Measurements from ENCODE around the gene CDHR2.

CDHR2 gene

GRCh38 chr5:176625512-176625911 is 76.4 kb downstream of the CDHR2 start:
- no peak for DNase-seq

DNA sequence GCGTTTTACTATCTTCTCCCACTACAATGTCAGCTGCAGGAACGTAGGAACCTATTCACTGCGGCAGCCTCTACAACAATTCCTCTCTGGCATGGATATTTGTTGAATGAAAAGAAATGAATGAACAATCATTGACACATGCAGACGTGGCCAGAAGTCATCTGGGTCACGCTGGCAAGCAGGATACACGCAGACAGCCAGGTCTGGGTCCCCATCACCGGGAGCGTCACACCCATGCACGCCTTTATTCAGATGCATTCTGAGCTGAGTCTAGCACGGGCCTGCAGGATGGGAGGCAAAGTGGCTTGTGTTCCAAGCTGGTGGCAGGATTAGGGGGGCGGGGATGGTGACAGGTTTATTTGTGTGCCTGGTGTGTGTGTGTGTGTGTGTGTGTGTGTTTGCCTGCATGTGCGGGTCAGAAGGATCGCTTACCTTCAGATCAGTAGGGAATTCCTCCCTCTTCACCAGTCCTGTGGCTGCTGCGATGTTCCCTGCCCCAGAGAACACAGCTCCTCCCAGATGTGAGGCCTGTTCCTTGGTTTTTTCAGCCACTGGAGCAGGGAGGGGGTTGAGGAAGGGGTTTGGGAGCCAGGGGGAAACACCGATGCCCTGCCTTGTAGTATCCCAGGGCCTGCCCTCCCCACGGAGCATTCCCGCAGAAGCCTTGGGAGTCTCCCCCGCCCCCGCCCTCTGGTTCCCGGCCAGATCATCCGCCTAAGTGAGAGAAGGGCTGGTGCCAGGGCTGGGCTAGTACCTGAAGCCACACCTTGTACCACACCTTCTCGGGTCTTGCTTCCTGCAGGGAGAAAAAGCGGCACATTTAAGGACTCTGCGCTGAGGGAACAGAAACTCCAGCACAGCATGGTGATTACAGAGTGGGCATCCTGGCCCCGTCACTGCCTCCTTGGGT is 77.1 kb downstream of the CDHR2 start:
- no peak for DNase-seq

- DNase-seq, result no peak
Observed at GRCh38 chr5:176626876-176627236, 77.7 kb downstream of the CDHR2 start.

GRCh38 chr5:176627582-176627981 is 78.4 kb downstream of the CDHR2 start:
- no peak for DNase-seq

DNA sequence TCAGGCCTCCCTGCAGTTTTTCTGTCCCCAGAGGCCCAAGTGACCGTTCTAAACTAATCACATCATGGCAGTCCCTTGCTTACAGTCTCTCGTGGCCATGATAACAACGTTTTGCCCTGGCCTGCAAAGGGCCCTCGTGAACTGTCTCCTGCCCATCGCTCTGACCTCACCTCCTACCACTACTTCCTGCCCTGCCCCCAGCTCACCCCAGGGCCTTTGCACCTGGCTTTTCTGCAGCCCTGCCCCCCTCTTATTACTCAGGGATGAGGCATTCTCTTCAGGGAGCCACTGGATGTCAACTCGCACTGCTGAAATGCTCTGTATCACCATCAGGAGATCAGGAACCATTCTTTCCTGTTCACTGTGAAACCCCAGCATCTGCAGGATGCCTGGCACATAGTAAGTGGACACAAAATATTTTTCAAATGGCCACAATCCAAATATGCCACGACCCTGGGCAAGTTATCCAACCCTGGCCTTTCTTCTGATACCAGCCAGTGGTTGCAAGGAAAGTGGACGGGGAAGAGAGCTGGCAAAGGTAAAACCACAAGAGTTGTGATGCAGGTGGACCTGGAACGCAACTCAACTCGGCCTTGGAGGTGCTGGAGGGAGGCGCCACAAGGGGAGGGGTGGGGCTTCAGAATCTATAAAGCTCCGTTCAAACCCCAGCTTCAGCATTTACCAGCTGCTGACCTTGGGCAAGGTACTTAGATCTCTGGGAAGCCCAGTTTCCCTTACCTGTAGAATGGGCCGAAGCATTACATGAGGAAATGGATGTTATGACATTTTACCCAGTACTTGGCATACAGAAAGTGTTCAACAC is 79.5 kb downstream of the CDHR2 start:
- DNase-seq, result no peak

GRCh38 chr5:176629317-176629852 is 80.2 kb downstream of the CDHR2 start:
- DNase-seq, result no peak

- DNase-seq, result no peak
Observed at GRCh38 chr5:176629853-176630680, 80.9 kb downstream of the CDHR2 start, which contains the start of the genes EIF4E1B and SNCB. EIF4E1B (plus strand) TSS chr5:176630675; CDS start chr5:176642788, 12,113 bp downstream. SNCB (minus strand) TSS chr5:176630534; CDS start chr5:176629654, 880 bp downstream.

GRCh38 chr5:176630681-176631222 is 81.6 kb downstream of the CDHR2 start:
- no peak for DNase-seq

- DNase-seq, result no peak
Observed at GRCh38 chr5:176631383-176632200, 82.5 kb downstream of the CDHR2 start.

DNA sequence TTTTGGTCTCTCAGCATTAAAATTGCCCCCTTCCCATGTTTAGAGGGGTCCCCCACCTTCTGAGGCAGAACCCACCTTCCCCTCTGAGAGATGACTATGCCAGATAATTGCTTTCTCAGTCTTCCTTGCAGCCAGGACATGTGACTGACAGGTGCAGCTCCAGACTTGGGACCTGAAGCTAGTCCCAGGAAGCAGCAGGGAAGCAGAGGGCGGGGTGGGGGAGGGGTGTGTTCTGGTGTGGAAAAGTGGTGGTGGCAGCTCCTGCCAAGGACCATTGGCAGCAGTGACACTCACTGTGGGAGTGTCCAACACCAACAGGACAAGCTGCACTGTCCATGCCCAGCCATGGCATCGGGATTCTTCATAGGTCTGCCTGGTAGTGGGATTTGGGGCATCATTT is 83.6 kb downstream of the CDHR2 start:
- DNase-seq, result no peak

- DNase-seq, result no peak
Observed at GRCh38 chr5:176633598-176633997, 84.5 kb downstream of the CDHR2 start.

- no peak for DNase-seq
Observed at GRCh38 chr5:176636426-176636825, 87.3 kb downstream of the CDHR2 start.

- no peak for DNase-seq
Observed at GRCh38 chr5:176637556-176637955, 88.4 kb downstream of the CDHR2 start.

DNA sequence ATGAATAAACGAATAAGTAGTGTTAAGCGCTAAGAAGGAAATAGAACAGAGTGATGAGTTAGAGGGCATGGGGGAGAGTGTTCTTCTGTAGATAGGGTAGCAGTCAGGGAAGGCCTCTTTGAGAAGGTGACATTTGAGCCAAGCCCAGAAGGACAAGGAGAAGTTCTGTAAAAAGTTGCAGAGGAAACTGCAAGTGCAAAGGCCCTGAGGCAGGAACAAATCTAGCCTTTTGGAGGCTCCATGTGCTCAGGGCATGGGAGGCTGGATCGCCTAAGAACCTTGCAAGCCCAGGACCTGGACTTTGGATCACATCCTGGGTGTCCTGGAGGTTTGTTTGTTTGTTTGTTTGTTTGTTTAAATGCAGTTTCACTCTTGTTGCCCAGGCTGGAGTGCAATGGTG is 89.3 kb downstream of the CDHR2 start:
- DNase-seq, result no peak

- DNase-seq, result no peak
Observed at GRCh38 chr5:176639208-176639607, 90.1 kb downstream of the CDHR2 start.

DNA sequence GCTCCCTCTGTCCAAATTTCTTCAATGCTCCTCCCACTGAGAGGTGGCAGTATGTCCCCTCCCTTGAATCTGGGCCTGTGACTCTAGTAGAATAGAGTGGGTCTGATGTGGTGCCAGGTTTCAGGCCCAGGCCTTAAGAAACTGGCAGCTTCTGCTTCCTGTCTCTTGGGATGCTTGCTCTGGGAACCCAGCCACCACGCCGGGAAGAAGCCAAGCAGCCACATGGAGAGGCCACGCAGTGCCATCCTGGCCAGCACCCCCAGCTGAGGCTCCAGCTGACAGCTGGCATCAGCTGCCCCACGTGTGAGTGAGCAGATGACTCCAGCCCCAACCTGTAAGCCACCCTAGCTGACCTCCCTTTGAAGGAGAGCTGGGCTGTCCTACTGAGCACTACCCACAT is 90.8 kb downstream of the CDHR2 start:
- DNase-seq, result no peak

- DNase-seq, result no peak
Observed at GRCh38 chr5:176640616-176641015, 91.5 kb downstream of the CDHR2 start.

DNA sequence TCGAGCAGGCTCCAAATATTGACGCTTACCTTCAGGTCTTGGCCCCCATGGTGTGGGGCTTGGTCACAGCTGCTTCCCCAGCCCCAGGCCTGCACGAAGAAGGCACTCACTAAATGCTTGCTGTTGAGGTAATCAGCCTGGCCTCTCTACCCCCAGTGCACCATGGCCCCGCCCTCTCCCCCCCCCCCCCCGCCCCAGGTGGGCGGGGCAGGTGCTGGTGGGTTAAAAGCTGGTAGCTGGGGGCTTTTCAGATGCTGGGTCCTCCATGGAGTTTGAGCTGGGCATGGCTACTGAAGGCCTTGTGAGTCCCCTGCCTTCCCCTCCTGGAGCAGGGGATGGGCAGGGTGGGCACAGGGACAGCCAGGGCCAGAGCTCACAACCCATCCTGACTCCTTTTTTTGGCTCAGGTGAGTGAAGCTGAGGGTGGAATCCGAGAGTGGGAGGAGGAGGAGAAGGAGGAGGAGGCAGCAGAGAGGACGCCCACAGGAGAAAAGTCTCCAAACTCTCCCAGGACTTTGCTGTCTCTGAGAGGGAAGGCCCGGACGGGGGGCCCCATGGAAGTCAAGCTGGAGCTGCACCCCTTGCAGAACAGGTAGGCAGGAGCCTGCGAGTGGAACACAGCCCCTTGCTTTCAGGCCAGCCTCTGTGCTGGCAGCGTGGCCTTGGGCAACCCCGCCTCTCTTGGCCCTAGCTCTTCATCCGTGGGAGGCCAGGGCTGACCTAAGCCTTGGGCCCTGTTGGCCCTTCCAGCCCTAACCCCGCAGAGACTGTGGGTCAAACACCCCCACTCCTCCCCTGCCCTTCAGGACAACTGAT is 93.7 kb downstream of the CDHR2 start:
- no peak for DNase-seq

DNA sequence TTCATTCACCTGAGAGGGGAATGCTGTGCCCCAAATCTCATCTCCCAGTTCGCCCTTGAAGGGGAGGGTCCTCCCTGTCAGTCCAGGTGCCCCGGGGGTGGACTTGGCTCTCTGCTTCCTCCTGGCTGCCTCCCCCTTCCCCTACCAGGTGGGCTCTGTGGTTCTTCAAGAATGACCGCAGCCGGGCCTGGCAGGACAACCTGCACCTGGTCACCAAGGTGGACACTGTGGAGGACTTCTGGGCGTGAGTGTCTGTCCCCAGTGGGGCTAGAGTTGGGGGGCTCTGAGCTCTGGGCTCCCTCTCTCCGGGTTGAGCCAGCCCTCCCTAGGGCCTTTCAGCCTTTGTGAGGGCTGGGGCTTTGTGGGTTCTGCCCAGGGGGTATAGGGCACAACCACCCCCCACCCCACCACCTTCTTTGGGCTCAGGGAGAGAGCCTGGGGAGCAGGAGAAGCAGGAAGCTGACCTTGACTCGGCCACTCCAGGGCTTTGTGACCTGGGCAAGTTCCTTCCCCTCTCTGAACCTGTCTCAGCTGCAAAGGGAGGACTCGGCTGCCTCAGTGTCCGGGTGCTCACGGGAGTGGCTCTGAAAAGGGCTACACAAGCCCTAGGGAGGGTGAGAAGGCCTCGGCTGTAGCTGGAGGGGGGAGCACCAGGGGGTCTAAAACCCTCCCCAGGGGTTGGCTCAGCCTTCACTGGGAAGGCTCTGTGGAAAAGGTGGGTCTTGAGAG is 94.5 kb downstream of the CDHR2 start:
- no peak for DNase-seq

GRCh38 chr5:176644294-176644693 is 95.2 kb downstream of the CDHR2 start:
- no peak for DNase-seq
